8988T (cell line): ENCODE results near the gene COPA.

Experiments
- DNase-seq: peaks from one replicate; pipeline ENCODE4 v3.0.0; 2011

Gene COPA

GRCh38 chr1:160362168-160362957 is 19.3 kb upstream of the COPA start:
- no peak for DNase-seq

- no peak for DNase-seq
Observed at GRCh38 chr1:160361814-160362167, 18.7 kb upstream of the COPA start.

- DNase-seq: no peak
Observed at GRCh38 chr1:160361199-160361598, 18.1 kb upstream of the COPA start.

GRCh38 chr1:160360227-160360695 is 17.2 kb upstream of the COPA start:
- DNase-seq: no peak

- no peak for DNase-seq
Observed at GRCh38 chr1:160359559-160360226, 16.6 kb upstream of the COPA start.

- DNase-seq: no peak
Observed at GRCh38 chr1:160358073-160358472, 15.0 kb upstream of the COPA start.

- DNase-seq: no peak
Observed at GRCh38 chr1:160357286-160358002, 14.4 kb upstream of the COPA start.

- no peak for DNase-seq
Observed at GRCh38 chr1:160354388-160354985, 11.4 kb upstream of the COPA start.

GRCh38 chr1:160353223-160353622 is 10.2 kb upstream of the COPA start:
- DNase-seq: no peak

- no peak for DNase-seq
Observed at GRCh38 chr1:160352555-160352954, 9.5 kb upstream of the COPA start.

- no peak for DNase-seq
Observed at GRCh38 chr1:160351629-160352028, 8.6 kb upstream of the COPA start.

- DNase-seq: no peak
Observed at GRCh38 chr1:160346958-160347357, 3.9 kb upstream of the COPA start.

GRCh38 chr1:160346463-160346862 is 3.4 kb upstream of the COPA start:
- DNase-seq: no peak

GRCh38 chr1:160344936-160345335 is 1.9 kb upstream of the COPA start:
- no peak for DNase-seq

GRCh38 chr1:160344241-160344640 is 1.2 kb upstream of the COPA start:
- no peak for DNase-seq

- no peak for DNase-seq
Observed at GRCh38 chr1:160342526-160342925, 524 bp downstream of the COPA start.

GRCh38 chr1:160340866-160341265 is 2.2 kb downstream of the COPA start:
- no peak for DNase-seq

GRCh38 chr1:160340146-160340545 is 2.9 kb downstream of the COPA start:
- DNase-seq: no peak

- no peak for DNase-seq
Observed at GRCh38 chr1:160338580-160338979, 4.5 kb downstream of the COPA start.

GRCh38 chr1:160332516-160332915 is 10.5 kb downstream of the COPA start:
- DNase-seq: no peak

- DNase-seq: no peak
Observed at GRCh38 chr1:160330119-160330518, 12.9 kb downstream of the COPA start.

GRCh38 chr1:160328184-160328583 is 14.9 kb downstream of the COPA start:
- no peak for DNase-seq

GRCh38 chr1:160326418-160326817 is 16.6 kb downstream of the COPA start:
- DNase-seq: no peak
